ENCODE results near the gene DIAPH2. TPM values are rescaled to one million over a fixed set of nuclear protein-coding genes. Genes with fewer than 3 reads are reported as not detected.
A peak's percentile ranks its signal among the peaks of the same experiment; 100 is the strongest.

The DIAPH2 gene
- total and polyA plus RNA-seq, 2 experiments from 2014 or later, result 7.5 to 8.1 TPM

DNA sequence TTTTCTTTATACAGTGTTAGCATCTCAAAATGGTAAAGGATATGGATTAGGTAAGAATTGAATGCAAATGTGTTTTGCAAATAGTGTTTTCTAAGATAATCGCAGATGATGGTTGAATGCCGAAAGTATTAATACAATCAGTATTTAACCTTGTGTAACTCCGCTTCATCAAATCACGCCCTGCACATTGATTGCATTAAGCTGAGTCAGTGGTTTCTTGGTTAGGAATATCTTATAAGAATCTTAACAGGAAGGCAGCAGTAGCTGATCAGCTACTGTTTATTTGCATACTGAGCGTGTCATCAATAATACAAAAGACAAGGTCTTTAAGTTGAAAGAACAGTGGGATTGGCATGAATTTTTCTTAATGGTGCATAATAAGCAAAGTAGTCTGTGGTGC lies 744.5 kb downstream of the DIAPH2 start:
- in situ Hi-C loops (cut with MboI), result no loop called here
- no peaks in the 10 kb centered on the region for H3F3A ChIP-seq (ENCODE audit: insufficient read depth)
- no peaks in the 10 kb centered on the region for H3K9me3 ChIP-seq (ENCODE audit: low read depth)
- no peak overlapping the region for H3K27ac ChIP-seq
- no peaks in the 10 kb centered on the region for H3K4me1 ChIP-seq (ENCODE audit: insufficient read depth)
- no peak overlapping the region for H2AFZ ChIP-seq
- H4K20me1 ChIP-seq (ENCODE audit: insufficient read depth), result no peaks in the 10 kb centered on the region
- 98 to 100% methylated on average over 5 of the region's 5 CpGs for whole genome bisulfite sequencing, 2 experiments (ENCODE audit: low coverage in 1 of 2, low lambda C conversion rate in 2 of 2, missing lambda C conversion rate in 2 of 2)
- no peak overlapping the region for H3K4me3 ChIP-seq
- H3K27me3 ChIP-seq (replicated peaks; ENCODE audit: insufficient read depth), result no peaks in the 10 kb centered on the region
- H3K9me2 ChIP-seq (ENCODE audit: insufficient read depth), result no peaks in the 10 kb centered on the region
- no peak for DNase-seq
- H3K9ac ChIP-seq, result no peak overlapping the region
- TF ChIP-seq EZH2 (IDR thresholded peaks at IDR 0.05; ENCODE audit: insufficient read depth, poor library complexity, severe bottlenecking), result no peak
- TF ChIP-seq EZH2phosphoT487 (IDR thresholded peaks at IDR 0.05; ENCODE audit: insufficient read depth, low read depth), result no peak
- H3K4me2 ChIP-seq (ENCODE audit: unreplicated experiment), result no peak overlapping the region
- no peaks in the 10 kb centered on the region for H3K36me3 ChIP-seq (ENCODE audit: low read depth)
- no peaks in the 10 kb centered on the region for H3K79me2 ChIP-seq (ENCODE audit: insufficient read depth)

DNA sequence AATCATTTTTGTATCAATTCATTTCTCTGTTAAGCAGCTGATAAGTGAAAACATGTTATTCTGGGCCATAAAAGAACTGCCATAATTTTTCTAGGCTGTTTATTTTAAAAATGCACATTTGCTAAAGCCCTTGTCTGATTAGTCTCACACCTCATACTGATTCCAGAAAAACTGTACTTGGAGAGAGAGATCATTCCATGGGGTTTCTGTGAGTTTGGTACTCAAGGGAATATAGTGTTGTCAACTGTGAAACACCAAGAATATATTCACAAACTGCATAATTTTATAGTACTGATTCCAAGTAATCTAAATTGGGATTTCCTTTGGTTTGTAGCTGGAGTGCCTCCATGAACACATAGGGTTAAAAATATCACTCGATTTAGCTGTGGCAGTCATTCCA lies 746.6 kb downstream of the DIAPH2 start:
- WGBS, 2 experiments (ENCODE audit: low coverage in 1 of 2, low lambda C conversion rate in 2 of 2, missing lambda C conversion rate in 2 of 2), result 100% methylated on average over 1 of the region's 1 CpG
- H3F3A ChIP-seq (ENCODE audit: insufficient read depth), result no peaks in the 10 kb centered on the region
- no peak overlapping the region for H2AFZ ChIP-seq
- H3K9ac ChIP-seq, result no peak overlapping the region
- no peaks in the 10 kb centered on the region for H3K9me3 ChIP-seq (ENCODE audit: low read depth)
- TF ChIP-seq EZH2 (IDR thresholded peaks at IDR 0.05; ENCODE audit: insufficient read depth, poor library complexity, severe bottlenecking), result no peak
- no peak for TF ChIP-seq EZH2phosphoT487 (IDR thresholded peaks at IDR 0.05; ENCODE audit: insufficient read depth, low read depth)
- H4K20me1 ChIP-seq (ENCODE audit: insufficient read depth), result no peaks in the 10 kb centered on the region
- no peaks in the 10 kb centered on the region for H3K79me2 ChIP-seq (ENCODE audit: insufficient read depth)
- no peaks in the 10 kb centered on the region for H3K9me2 ChIP-seq (ENCODE audit: insufficient read depth)
- H3K27ac ChIP-seq, result no peak overlapping the region
- no peaks in the 10 kb centered on the region for H3K4me1 ChIP-seq (ENCODE audit: insufficient read depth)
- H3K4me3 ChIP-seq, result no peak overlapping the region
- H3K4me2 ChIP-seq (ENCODE audit: unreplicated experiment), result no peak overlapping the region
- H3K27me3 ChIP-seq (replicated peaks; ENCODE audit: insufficient read depth), result no peaks in the 10 kb centered on the region
- H3K36me3 ChIP-seq (ENCODE audit: low read depth), result no peaks in the 10 kb centered on the region
- in situ Hi-C loops (cut with MboI), result no loop called here
- DNase-seq, result no peak

DNA sequence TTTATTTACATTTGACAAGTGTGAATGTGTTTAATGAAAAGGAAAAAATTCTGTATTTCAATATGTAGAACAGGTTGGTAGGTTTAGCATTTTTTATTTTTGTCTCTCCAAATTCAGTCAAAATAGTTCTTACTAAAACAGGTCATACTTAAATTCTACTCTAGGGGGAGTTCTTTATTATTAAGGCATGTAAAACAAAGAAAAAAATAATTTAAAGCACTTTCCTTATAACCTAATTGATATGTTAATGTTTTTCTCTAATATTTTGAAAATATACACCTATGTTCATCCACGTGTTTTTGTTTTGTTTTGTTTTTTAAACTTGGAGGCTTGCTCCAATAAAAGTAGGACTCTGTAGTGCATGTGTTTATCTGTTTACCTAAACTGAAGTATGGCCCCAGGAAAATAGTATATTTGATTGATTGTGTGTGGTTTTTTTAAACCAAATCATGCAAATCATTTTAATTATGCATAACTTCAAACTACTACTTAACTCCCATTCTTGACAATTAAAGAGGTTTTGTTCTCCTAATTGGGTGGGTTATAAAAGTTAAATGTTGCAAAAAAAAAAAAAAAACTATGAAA lies 761.7 kb downstream of the DIAPH2 start:
- Histone ChIP-seq H2AFZ (no peak overlapping the region), H3K27ac (no peak overlapping the region), H3K9me3 (ENCODE audit: low read depth) (no peaks in the 10 kb centered on the region), H3K27me3 (replicated peaks; ENCODE audit: insufficient read depth) (no peaks in the 10 kb centered on the region), H3K4me2 (ENCODE audit: unreplicated experiment) (no peak overlapping the region), H4K20me1 (ENCODE audit: insufficient read depth) (no peaks in the 10 kb centered on the region), H3K4me3 (no peak overlapping the region), H3K4me1 (ENCODE audit: insufficient read depth) (0 out of 2 replicates have a peak, but pooled peaks cover 3% of the 10 kb centered on the region), H3K79me2 (ENCODE audit: insufficient read depth) (no peaks in the 10 kb centered on the region), H3F3A (ENCODE audit: insufficient read depth) (no peaks in the 10 kb centered on the region), H3K36me3 (ENCODE audit: low read depth) (no peaks in the 10 kb centered on the region), H3K9ac (no peak overlapping the region), H3K9me2 (ENCODE audit: insufficient read depth) (no peaks in the 10 kb centered on the region)
- in situ Hi-C loops (cut with MboI), result no loop called here
- DNase-seq, result peak; percentile 13
- TF ChIP-seq EZH2phosphoT487 (IDR thresholded peaks at IDR 0.05; ENCODE audit: insufficient read depth, low read depth) (no peak), EZH2 (IDR thresholded peaks at IDR 0.05; ENCODE audit: insufficient read depth, poor library complexity, severe bottlenecking) (no peak)
- WGBS, 2 experiments (ENCODE audit: low coverage in 1 of 2, low lambda C conversion rate in 2 of 2, missing lambda C conversion rate in 2 of 2), result 86 to 92% methylated on average over 1 of the region's 1 CpG

DNA sequence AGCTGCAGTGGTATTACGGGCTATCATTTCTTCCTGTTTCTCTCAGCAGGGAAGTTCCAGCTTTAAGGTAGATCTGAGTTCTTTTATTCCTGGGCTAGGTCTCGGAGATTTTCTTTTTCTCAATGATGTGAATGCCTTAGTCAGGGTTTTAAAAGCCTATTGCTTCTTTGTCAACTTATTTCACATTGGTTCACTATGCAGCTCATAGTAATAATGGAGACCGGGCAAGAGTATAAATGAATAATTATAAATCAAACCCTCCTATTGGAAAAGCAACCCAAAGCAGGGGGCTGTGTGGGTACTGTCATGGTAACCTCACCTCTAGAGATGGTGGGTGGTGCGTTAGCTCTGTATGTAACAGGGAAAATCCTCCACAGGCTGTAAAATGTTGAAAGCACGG lies 762.7 kb downstream of the DIAPH2 start:
- 97 to 100% methylated on average over 4 to 5 of the region's 5 CpGs for WGBS, 2 experiments (ENCODE audit: low coverage in 1 of 2, low lambda C conversion rate in 2 of 2, missing lambda C conversion rate in 2 of 2)
- H3F3A ChIP-seq (ENCODE audit: insufficient read depth), result no peaks in the 10 kb centered on the region
- no peaks in the 10 kb centered on the region for H3K27me3 ChIP-seq (replicated peaks; ENCODE audit: insufficient read depth)
- H3K79me2 ChIP-seq (ENCODE audit: insufficient read depth), result no peaks in the 10 kb centered on the region
- H3K9me3 ChIP-seq (ENCODE audit: low read depth), result no peaks in the 10 kb centered on the region
- no peak for DNase-seq
- H3K9me2 ChIP-seq (ENCODE audit: insufficient read depth), result no peaks in the 10 kb centered on the region
- H4K20me1 ChIP-seq (ENCODE audit: insufficient read depth), result no peaks in the 10 kb centered on the region
- H3K36me3 ChIP-seq (ENCODE audit: low read depth), result no peaks in the 10 kb centered on the region
- in situ Hi-C loops (cut with MboI), result no loop called here
- H3K4me1 ChIP-seq (ENCODE audit: insufficient read depth), result 0 out of 2 replicates have a peak, but pooled peaks cover 3% of the 10 kb centered on the region
- no peak for TF ChIP-seq EZH2 (IDR thresholded peaks at IDR 0.05; ENCODE audit: insufficient read depth, poor library complexity, severe bottlenecking)
- no peak for TF ChIP-seq EZH2phosphoT487 (IDR thresholded peaks at IDR 0.05; ENCODE audit: insufficient read depth, low read depth)
- H2AFZ ChIP-seq, result no peak overlapping the region
- H3K9ac ChIP-seq, result no peak overlapping the region
- H3K4me3 ChIP-seq, result no peak overlapping the region
- H3K4me2 ChIP-seq (ENCODE audit: unreplicated experiment), result no peak overlapping the region
- no peak overlapping the region for H3K27ac ChIP-seq

DNA sequence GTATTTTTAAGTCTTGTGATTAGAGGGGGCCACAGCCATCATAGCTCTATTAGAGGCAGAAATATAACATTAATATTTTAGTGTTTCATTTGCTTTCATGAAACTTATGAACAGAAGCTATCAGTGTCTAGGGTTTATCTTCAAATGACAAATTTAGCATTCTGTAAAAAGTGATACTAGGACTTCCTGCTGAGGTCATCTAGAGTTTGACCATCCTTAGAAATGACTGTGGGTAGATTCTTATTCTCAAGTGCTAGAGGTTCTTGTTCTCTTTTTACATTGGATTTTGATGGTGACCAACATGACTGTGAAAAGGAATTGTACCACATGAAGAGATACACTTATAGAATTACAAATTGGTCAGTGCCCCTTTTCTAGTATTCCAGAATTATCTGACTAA lies 767.6 kb downstream of the DIAPH2 start:
- Histone ChIP-seq H3K9me2 (ENCODE audit: insufficient read depth) (no peaks in the 10 kb centered on the region), H3K4me1 (ENCODE audit: insufficient read depth) (no peaks in the 10 kb centered on the region), H3K4me2 (ENCODE audit: unreplicated experiment) (no peak overlapping the region), H2AFZ (no peak overlapping the region), H3K36me3 (ENCODE audit: low read depth) (no peaks in the 10 kb centered on the region), H3K4me3 (no peak overlapping the region), H4K20me1 (ENCODE audit: insufficient read depth) (no peaks in the 10 kb centered on the region), H3K9me3 (ENCODE audit: low read depth) (no peaks in the 10 kb centered on the region), H3K9ac (no peak overlapping the region), H3K79me2 (ENCODE audit: insufficient read depth) (no peaks in the 10 kb centered on the region), H3F3A (ENCODE audit: insufficient read depth) (no peaks in the 10 kb centered on the region), H3K27me3 (replicated peaks; ENCODE audit: insufficient read depth) (no peaks in the 10 kb centered on the region), H3K27ac (no peak overlapping the region)
- no peak for DNase-seq
- TF ChIP-seq EZH2phosphoT487 (IDR thresholded peaks at IDR 0.05; ENCODE audit: insufficient read depth, low read depth) (no peak), EZH2 (IDR thresholded peaks at IDR 0.05; ENCODE audit: insufficient read depth, poor library complexity, severe bottlenecking) (no peak)
- in situ Hi-C loops (cut with MboI), result no loop called here

Measured in GM23248 (cell line).